Common myeloid progenitor, CD34-positive (primary cell): Measurements from ENCODE around the gene ZNF821.

Source experiments
- CTCF ChIA-PET: fragments of 350-600 bp; sonication (Branson Sonifier 250); formaldehyde crosslinking; loops from one replicate; lab custom pipeline; 2021; ENCODE audit warnings: antibody characterized with exemption; lab: Charles Lee
- POLR2A ChIA-PET: fragments of 350-600 bp; sonication (Branson Sonifier 250); formaldehyde crosslinking; loops from one replicate; lab custom pipeline; 2021; ENCODE audit warnings: antibody characterized with exemption; lab: Charles Lee
- DNase-seq, 3 donors: peaks; one replicate each; pipeline versions ENCODE4 v3.0.0 to v3.0.0-alpha.2; 2013
- H3K27ac ChIP-seq, 2 experiments: 1 replicate in 1 of 2; 2 replicates in 1 of 2; pipeline ENCODE4 v1.7.0; 2013; ENCODE audit warnings: inconsistent platforms in 2 of 2, low read length in 2 of 2, mild to moderate bottlenecking in 2 of 2, low read depth in 1 of 2, moderate library complexity in 1 of 2; ENCODE audit not compliant: severe bottlenecking in 2 of 2, insufficient read depth in 1 of 2, poor library complexity in 1 of 2
- H3K27me3 ChIP-seq, 5 experiments: replicated peaks in 2 of 5; 1 replicate in 3 of 5; 2 replicates in 2 of 5; pipeline versions ENCODE4 v1.6.1 to v1.7.0; 2013; ENCODE audit warnings: low read length in 4 of 5, mild to moderate bottlenecking in 2 of 5, moderate library complexity in 2 of 5, inconsistent platforms in 1 of 5; ENCODE audit not compliant: insufficient read depth in 5 of 5, control insufficient read depth in 4 of 5
- H3K36me3 ChIP-seq, 4 experiments: 1 replicate in 2 of 4; 2 replicates in 2 of 4; pipeline versions ENCODE4 v1.6.1 to v1.7.0; 2013; ENCODE audit warnings: low read length in 3 of 4, control low read depth in 1 of 4, mild to moderate bottlenecking in 1 of 4; ENCODE audit not compliant: control insufficient read depth in 4 of 4, insufficient read depth in 4 of 4
- H3K4me1 ChIP-seq, 4 experiments: 1 replicate in 3 of 4; 2 replicates in 1 of 4; pipeline versions ENCODE4 v1.6.1 to v1.7.1; 2013; ENCODE audit warnings: low read length in 3 of 4, mild to moderate bottlenecking in 3 of 4, control low read depth in 1 of 4, inconsistent platforms in 1 of 4, moderate library complexity in 1 of 4; ENCODE audit not compliant: control insufficient read depth in 4 of 4, insufficient read depth in 4 of 4; ENCODE audit errors: control extremely low read depth in 1 of 4
- H3K4me3 ChIP-seq, 7 experiments: 1 replicate in 4 of 7; 2 replicates in 3 of 7; pipeline versions ENCODE4 v1.5.1 to v1.7.0; 2013; ENCODE audit warnings: mild to moderate bottlenecking in 7 of 7, low read length in 6 of 7, moderate library complexity in 6 of 7, inconsistent platforms in 2 of 7, low read depth in 2 of 7, control low read depth in 1 of 7; ENCODE audit not compliant: insufficient read depth in 4 of 7, control insufficient read depth in 1 of 7; ENCODE audit errors: extremely low read depth in 1 of 7
- H3K9me3 ChIP-seq, 5 experiments: 1 replicate in 4 of 5; 2 replicates in 1 of 5; pipeline versions ENCODE4 v1.6.1 to v1.7.1; 2013; ENCODE audit warnings: low read length in 4 of 5, mild to moderate bottlenecking in 2 of 5, inconsistent platforms in 1 of 5, low read depth in 1 of 5, moderate library complexity in 1 of 5; ENCODE audit not compliant: control insufficient read depth in 4 of 5, insufficient read depth in 2 of 5; ENCODE audit errors: control extremely low read depth in 1 of 5
- WGBS: methylation state at CpG from one replicate; pipeline ENCODE4 v1.1.5; 2013; ENCODE audit not compliant: insufficient coverage; 5-methylcytosine and 5-hydroxymethylcytosine counted together

Gene ZNF821

GRCh38 chr16:71848622-71849021 lies 35.4 kb downstream of the ZNF821 start:
- Histone ChIP-seq H3K27ac (no peak overlapping the region), H3K36me3 (peaks cover 6 to 51% (median 45%) of the 10 kb centered on the region in 4 experiments), H3K9me3 (no peaks in the 10 kb centered on the region), H3K4me3 (no peak overlapping the region), H3K27me3 (no peaks in the 10 kb centered on the region), H3K4me1 (peaks cover 8 to 20% (median 18%) of the 10 kb centered on the region in 4 experiments)
- ChIA-PET POLR2A (no interaction called here), CTCF (interaction anchor here (1.6 to 3.7 kb wide), 3 partner anchors 10 to 113 kb away, joined by 4 to 11 read pairs (median 7); no protein-coding TSS in a partner anchor)
- WGBS: 97% methylated on average over 6 of the region's 6 CpGs
- no peak for DNase-seq

GRCh38 chr16:71847096-71847495 lies 36.9 kb downstream of the ZNF821 start:
- Histone ChIP-seq H3K27ac (peak overlapping the region; percentile 75 to 92), H3K27me3 (no peaks in the 10 kb centered on the region), H3K9me3 (no peaks in the 10 kb centered on the region), H3K36me3 (peaks cover 6 to 39% (median 31%) of the 10 kb centered on the region in 4 experiments), H3K4me1 (peaks cover 8 to 21% (median 18%) of the 10 kb centered on the region in 4 experiments), H3K4me3 (peak overlapping the region in 6 of 7 experiments; percentile 89 to 100 (median 97))
- DNase-seq: no peak
- ChIA-PET CTCF (interaction anchor here (1.0 to 2.3 kb wide), 5 partner anchors 35 to 114 kb away, joined by 4 to 7 read pairs (median 5); no protein-coding TSS in a partner anchor), POLR2A (interaction anchor here (1.0 kb wide), 1 partner anchor 39 kb away, joined by 3 read pairs; the partner anchor contains the start of gene AP1G1)
- no CpG with 5 or more reads among the region's 3 CpGs for WGBS

GRCh38 chr16:71846431-71846830 lies 37.6 kb downstream of the ZNF821 start:
- POLR2A ChIA-PET: interaction anchor here (0.6 to 1.0 kb wide), 2 partner anchors 38 to 71 kb away, joined by 3 read pairs; partner anchors contain the start of gene AP1G1
- under 1% methylated on average over 17 of the region's 20 CpGs for WGBS
- no peaks in the 10 kb centered on the region for H3K27me3 ChIP-seq
- H3K4me3 ChIP-seq: peak overlapping the region; percentile 65 to 100 (median 96)
- peaks cover 2 to 32% (median 26%) of the 10 kb centered on the region in 4 experiments for H3K36me3 ChIP-seq
- DNase-seq: peak in 2 of 3 donors; percentile 27 to 36
- CTCF ChIA-PET: interaction anchor here (0.7 to 1.4 kb wide), 4 partner anchors 11 to 48 kb away, joined by 3 to 5 read pairs (median 4); no protein-coding TSS in a partner anchor
- peaks cover 8 to 21% (median 18%) of the 10 kb centered on the region in 4 experiments for H3K4me1 ChIP-seq
- no peaks in the 10 kb centered on the region for H3K9me3 ChIP-seq
- peak overlapping the region; percentile 75 to 92 for H3K27ac ChIP-seq

GRCh38 chr16:71845639-71846430 lies 38.1 kb downstream of the ZNF821 start, which contains the start of gene ATXN1L:
Gene ATXN1L, plus strand, starts transcription at chr16:71845976. Its CDS starts 3,765 bp downstream, at chr16:71849741.
- DNase-seq: peak; percentile 94 to 95 (median 95)
- CTCF ChIA-PET: interaction anchor here (0.7 to 1.6 kb wide), 5 partner anchors 12 to 48 kb away, joined by 3 to 5 read pairs (median 4); partner anchors contain the start of gene ZNF821
- peak within 1 kb of the TSS; percentile 65 to 100 (median 96) for H3K4me3 ChIP-seq
- peak within 1 kb of the TSS; percentile 75 to 92 for H3K27ac ChIP-seq
- H3K9me3 ChIP-seq: no peaks in the 10 kb centered on the region
- peaks cover 2 to 26% (median 20%) of the 10 kb centered on the region in 4 experiments for H3K36me3 ChIP-seq
- WGBS: 0% methylated on average over 36 of the region's 62 CpGs
- POLR2A ChIA-PET: interaction anchor here (0.6 kb wide), 1 partner anchor 70 kb away, joined by 3 read pairs; no protein-coding TSS in a partner anchor
- peaks cover 8 to 21% (median 18%) of the 10 kb centered on the region in 4 experiments for H3K4me1 ChIP-seq
- H3K27me3 ChIP-seq: no peaks in the 10 kb centered on the region

GRCh38 chr16:71843572-71843971 lies 40.4 kb downstream of the ZNF821 start:
- ChIA-PET CTCF (interaction anchor here (1.1 to 2.2 kb wide), 4 partner anchors 16 to 38 kb away, joined by 3 to 5 read pairs (median 4); no protein-coding TSS in a partner anchor), POLR2A (no interaction called here)
- 100% methylated on average over 1 of the region's 2 CpGs for WGBS

GRCh38 chr16:71840052-71840451 lies 43.9 kb downstream of the ZNF821 start:
- no peaks in the 10 kb centered on the region for H3K9me3 ChIP-seq
- H3K4me1 ChIP-seq: peaks cover 0 to 5% (median 2%) of the 10 kb centered on the region in 4 experiments
- no peaks in the 10 kb centered on the region for H3K36me3 ChIP-seq
- DNase-seq: no peak
- POLR2A ChIA-PET: no interaction called here
- CTCF ChIA-PET: no interaction called here
- H3K4me3 ChIP-seq: no peak overlapping the region
- H3K27ac ChIP-seq: no peak overlapping the region
- H3K27me3 ChIP-seq: no peaks in the 10 kb centered on the region
- 92% methylated on average over 6 of the region's 7 CpGs for WGBS

More at GRCh38 chr16:71843572-71843971, 40.4 kb downstream of the ZNF821 start:
- Histone ChIP-seq H3K36me3 (peaks cover 0 to 5% (median 2%) of the 10 kb centered on the region in 4 experiments), H3K27ac (no peak overlapping the region), H3K9me3 (no peaks in the 10 kb centered on the region), H3K27me3 (no peaks in the 10 kb centered on the region), H3K4me1 (peaks cover 8 to 21% (median 18%) of the 10 kb centered on the region in 4 experiments), H3K4me3 (no peak overlapping the region)
- DNase-seq: no peak
